Measurements from ENCODE around the gene GVQW3. TPM values are rescaled to one million over a fixed set of nuclear protein-coding genes. Genes with fewer than 3 reads are reported as not detected.
"Not testable (repeated sequence)": the region's sequence is repeated elsewhere in the genome, so short reads cannot be mapped to it uniquely, and the experiment has no call there.

Gene GVQW3
- total RNA-seq, 1 experiment from 2014 or later, result 4.0 TPM

DNA sequence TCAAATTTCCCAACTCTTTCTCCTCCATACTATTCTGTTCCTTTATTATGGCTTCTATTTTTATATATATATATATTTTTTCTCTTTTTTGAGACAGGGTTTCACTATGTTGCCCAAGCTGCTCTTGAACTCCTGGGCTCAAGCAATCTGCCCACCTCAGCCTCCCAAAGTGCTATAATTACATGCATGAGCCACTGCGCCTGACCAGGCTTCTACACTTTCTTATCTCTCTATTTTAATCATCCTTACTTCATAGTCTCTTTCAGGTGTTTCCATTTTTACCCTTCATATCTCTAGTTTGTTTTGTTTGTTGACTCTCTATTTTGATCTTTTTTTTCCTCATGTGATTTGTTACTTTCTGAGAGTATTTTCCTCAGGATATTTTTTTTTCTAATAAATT lies 19.8 kb downstream of the GVQW3 start:
- no peaks in the 10 kb centered on the region for H3K27me3 ChIP-seq (ENCODE audit: control insufficient read depth, insufficient read depth, low read length)
- no peak overlapping the region for H3K4me3 ChIP-seq (ENCODE audit: insufficient read depth, low read depth, low read length)
- DNase-seq, result no peak
- H3K36me3 ChIP-seq (replicated peaks; ENCODE audit: control insufficient read depth, insufficient read depth, low read length), result no peaks in the 10 kb centered on the region

DNA sequence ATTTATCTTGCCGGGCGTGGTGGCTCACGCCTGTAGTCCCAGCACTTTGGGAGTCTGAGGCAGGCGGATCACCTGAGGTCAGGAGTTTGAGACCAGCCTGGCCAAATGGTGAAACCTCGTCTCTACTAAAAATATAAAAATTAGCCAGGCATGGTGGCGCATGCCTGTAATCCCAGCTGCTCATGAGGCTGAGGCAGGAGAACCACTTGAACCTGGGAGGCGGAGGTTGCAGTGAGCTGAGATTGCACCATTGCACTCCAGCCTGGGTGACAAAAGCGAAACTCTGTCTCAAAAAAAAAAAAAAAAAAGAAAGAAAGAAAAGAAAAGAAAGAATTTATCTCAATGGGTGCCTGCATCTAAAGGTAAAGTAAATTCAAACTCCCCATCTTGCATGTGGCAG lies 20.4 kb downstream of the GVQW3 start:
- H3K36me3 ChIP-seq (replicated peaks; ENCODE audit: control insufficient read depth, insufficient read depth, low read length); H3K4me3 ChIP-seq (ENCODE audit: insufficient read depth, low read depth, low read length); DNase-seq; H3K27me3 ChIP-seq (ENCODE audit: control insufficient read depth, insufficient read depth, low read length): not testable (repeated sequence)

DNA sequence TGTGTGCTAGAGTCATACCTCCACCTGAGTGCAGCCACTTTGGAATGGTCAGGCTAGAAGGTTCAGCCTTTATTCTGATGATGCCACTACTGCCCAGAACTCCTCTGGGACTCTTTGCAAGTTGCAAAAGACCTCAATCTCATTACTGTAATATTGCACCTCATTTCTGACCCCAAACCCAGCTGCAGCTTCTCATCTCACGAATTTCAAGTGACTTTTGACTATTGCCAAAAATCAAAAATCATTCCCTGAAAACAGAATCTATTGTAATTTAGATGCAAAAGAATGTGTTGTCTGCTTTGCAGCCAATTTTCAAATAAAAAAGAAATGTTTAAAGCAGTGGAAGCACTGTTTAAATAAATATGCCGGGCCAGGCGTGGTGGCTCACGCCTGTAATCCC lies 25.2 kb downstream of the GVQW3 start:
- DNase-seq, result no peak
- H3K4me3 ChIP-seq (ENCODE audit: insufficient read depth, low read depth, low read length), result no peak overlapping the region
- H3K36me3 ChIP-seq (replicated peaks; ENCODE audit: control insufficient read depth, insufficient read depth, low read length), result no peaks in the 10 kb centered on the region
- H3K27me3 ChIP-seq (ENCODE audit: control insufficient read depth, insufficient read depth, low read length), result no peaks in the 10 kb centered on the region

DNA sequence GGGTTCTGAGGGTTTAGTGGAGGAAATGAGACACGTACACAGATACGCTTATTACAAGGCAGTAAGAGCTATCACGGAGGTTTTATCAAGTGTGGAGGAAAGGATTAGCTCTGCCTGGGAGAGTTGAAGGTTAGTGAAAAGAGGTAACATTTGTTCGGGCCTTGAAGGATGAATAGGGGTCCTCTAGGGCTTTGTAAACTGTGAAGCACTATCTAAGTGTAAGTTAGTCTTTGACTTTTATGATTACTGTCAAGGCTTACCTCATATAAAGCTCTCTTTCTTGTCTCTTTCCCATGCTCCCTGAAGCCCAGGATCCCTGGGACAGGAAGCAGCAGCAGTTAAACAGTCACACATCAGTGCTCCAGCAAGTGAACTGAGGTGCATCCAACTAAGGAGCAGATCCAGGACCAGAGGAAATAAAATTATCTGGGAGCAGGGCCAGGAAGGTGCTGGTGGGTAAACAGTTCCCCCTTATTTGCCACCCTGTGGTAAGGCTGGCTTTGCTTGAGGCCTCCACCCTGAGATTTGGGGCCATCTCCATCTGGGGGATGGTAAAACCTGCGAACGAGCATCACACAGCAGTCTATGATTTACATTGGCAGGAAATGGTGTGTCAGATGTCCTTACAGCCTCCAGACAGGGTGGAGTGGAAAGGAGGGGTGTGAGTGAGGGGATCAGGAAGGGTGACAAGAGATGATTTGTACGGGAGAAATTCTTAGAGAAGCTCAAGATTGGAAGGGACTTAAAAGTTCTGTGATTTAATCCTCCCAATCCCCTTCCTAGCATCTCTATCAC lies 27.2 kb downstream of the GVQW3 start:
- no peaks in the 10 kb centered on the region for H3K36me3 ChIP-seq (replicated peaks; ENCODE audit: control insufficient read depth, insufficient read depth, low read length)
- DNase-seq, result no peak
- H3K4me3 ChIP-seq (ENCODE audit: insufficient read depth, low read depth, low read length), result no peak overlapping the region
- no peaks in the 10 kb centered on the region for H3K27me3 ChIP-seq (ENCODE audit: control insufficient read depth, insufficient read depth, low read length)

DNA sequence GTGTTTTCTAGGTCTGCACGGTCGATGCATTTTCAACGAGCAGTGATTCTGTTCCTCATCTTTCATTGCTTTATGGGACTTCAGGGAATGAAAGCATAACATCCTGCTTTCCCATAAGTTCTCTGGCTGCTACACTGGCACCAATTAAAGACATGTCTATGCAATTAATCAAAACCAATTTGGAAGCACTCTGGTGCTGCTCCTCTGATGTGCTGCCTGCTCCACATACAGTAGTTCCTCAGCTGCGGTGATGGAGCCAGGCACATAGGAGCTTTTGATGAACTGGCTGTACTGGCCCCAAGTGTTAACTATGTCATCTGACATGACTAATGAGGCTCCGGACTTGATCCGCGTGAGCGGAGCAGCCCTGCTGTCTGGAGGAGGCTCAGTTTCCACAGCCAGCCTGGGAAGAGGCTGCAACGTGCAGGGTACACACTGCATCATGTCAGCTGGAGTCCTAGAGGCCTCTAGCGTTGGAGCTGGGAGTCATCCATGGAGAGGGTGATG lies 29.8 kb downstream of the GVQW3 start:
- Histone ChIP-seq H3K4me3 (ENCODE audit: insufficient read depth, low read depth, low read length) (no peak overlapping the region), H3K27me3 (ENCODE audit: control insufficient read depth, insufficient read depth, low read length) (no peaks in the 10 kb centered on the region), H3K36me3 (replicated peaks; ENCODE audit: control insufficient read depth, insufficient read depth, low read length) (no peaks in the 10 kb centered on the region)
- DNase-seq, result no peak

DNA sequence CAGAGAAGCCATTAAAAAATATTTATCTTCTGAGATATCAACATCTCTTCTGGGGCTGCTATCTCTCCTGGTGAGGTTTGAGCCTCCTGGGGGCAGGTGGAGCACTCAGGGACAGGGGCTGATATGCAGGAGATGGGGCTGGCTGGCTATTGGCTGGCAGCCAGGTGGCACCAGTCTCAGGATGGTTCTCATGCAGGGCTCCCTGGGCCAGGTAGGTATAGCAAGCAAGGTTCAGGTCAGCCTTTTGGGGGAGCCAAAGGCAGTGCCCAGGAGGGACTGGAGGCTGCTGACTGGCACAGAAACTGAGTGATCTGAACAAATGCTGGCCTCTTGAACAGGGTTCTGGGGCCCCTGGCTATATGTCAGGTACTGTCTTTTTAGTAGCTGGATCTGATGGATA lies 34.0 kb downstream of the GVQW3 start:
- Histone ChIP-seq H3K4me3 (ENCODE audit: insufficient read depth, low read depth, low read length) (no peak overlapping the region), H3K36me3 (replicated peaks; ENCODE audit: control insufficient read depth, insufficient read depth, low read length) (no peaks in the 10 kb centered on the region), H3K27me3 (ENCODE audit: control insufficient read depth, insufficient read depth, low read length) (no peaks in the 10 kb centered on the region)
- peak; percentile 64 for DNase-seq

DNA sequence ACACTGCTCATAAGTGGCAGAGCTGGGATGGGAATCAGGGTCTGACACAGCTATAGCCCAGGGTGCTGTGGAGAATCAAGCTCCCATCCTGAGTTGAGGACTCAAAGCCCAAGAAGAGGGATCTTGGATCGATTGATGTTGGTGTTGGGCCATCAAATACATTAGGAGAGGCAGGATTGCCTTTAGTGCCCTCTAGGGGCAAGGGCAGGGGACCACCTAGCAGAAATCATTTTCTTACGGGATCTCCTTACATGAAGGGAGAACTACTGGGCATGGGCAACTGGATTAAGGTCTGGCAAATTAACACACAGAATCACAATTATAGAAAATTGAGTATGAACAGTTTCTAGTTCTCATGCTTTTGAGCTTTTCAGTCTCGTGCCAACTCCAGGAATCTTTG lies 38.8 kb downstream of the GVQW3 start:
- no peaks in the 10 kb centered on the region for H3K36me3 ChIP-seq (replicated peaks; ENCODE audit: control insufficient read depth, insufficient read depth, low read length)
- H3K27me3 ChIP-seq (ENCODE audit: control insufficient read depth, insufficient read depth, low read length), result no peaks in the 10 kb centered on the region
- H3K4me3 ChIP-seq (ENCODE audit: insufficient read depth, low read depth, low read length), result no peak overlapping the region
- DNase-seq, result peak; percentile 70

DNA sequence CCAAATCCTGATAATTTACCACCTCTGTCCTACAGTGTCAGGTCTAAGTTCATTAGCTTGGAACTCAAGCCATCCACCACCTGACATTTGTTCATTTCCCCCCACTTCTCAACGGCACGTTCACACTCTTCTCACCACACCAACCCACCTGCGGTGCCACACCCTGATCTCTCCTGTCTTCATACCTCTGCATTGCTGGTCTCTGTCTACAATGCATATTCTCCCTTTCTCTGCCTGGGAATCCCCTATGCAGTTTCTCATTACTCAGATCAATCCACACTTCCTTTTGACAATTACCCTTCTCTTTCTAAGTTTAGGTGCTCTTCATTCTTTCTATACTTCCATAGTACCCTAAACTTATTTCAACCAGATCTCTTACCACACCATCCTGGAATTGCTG lies 43.3 kb downstream of the GVQW3 start:
- DNase-seq, result no peak
- H3K36me3 ChIP-seq (replicated peaks; ENCODE audit: control insufficient read depth, insufficient read depth, low read length), result no peaks in the 10 kb centered on the region

DNA sequence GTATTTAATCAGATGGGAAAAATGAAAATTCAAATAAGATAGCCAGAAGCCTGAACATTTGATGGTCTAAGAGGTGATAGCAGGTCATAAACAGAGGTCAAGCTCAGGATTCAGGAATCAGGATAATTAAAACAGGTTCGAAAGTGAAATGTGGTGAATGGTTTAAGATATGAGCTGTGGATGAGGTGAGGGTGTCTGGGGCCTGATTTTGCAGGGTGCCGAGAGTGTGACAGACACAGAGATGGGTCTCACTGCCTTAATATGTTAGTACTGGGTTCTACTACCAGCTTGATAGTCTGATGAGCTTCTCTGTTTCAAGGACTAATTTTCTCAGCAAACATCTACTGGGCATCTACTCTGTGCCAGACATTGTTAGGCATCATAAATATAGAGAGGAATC lies 43.8 kb downstream of the GVQW3 start:
- Histone ChIP-seq H3K36me3 (replicated peaks; ENCODE audit: control insufficient read depth, insufficient read depth, low read length) (no peaks in the 10 kb centered on the region), H3K4me3 (ENCODE audit: insufficient read depth, low read depth, low read length) (no peak overlapping the region), H3K27me3 (ENCODE audit: control insufficient read depth, insufficient read depth, low read length) (no peaks in the 10 kb centered on the region)
- DNase-seq, result no peak

More for the DNA sequence above, 43.3 kb downstream of the GVQW3 start:
- H3K27me3 ChIP-seq (ENCODE audit: control insufficient read depth, insufficient read depth, low read length), result no peaks in the 10 kb centered on the region
- H3K4me3 ChIP-seq (ENCODE audit: insufficient read depth, low read depth, low read length), result no peak overlapping the region

DNA sequence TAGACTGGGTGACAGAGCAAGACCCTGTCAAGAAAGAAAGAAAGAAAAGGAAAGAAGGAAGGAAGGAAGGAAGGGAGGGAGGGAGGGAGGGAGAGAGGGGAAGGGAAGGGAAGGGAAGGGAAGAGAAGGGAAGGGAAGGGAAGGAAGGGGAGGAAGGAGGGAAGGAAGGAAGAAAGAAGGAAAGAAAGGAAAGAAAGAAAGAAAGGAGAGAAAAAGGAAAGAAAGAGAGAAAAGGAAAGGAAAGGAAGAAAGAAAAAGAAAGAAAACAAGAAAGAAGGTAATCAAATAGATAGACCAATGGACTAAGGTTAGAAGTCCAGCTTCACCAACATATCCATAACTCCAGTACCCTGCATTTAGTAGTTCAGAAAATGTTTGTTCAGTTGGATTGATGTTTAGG lies 45.5 kb downstream of the GVQW3 start:
- Histone ChIP-seq H3K4me3 (ENCODE audit: insufficient read depth, low read depth, low read length) (no peak overlapping the region), H3K27me3 (ENCODE audit: control insufficient read depth, insufficient read depth, low read length) (no peaks in the 10 kb centered on the region), H3K36me3 (replicated peaks; ENCODE audit: control insufficient read depth, insufficient read depth, low read length) (no peaks in the 10 kb centered on the region)
- DNase-seq, result no peak

DNA sequence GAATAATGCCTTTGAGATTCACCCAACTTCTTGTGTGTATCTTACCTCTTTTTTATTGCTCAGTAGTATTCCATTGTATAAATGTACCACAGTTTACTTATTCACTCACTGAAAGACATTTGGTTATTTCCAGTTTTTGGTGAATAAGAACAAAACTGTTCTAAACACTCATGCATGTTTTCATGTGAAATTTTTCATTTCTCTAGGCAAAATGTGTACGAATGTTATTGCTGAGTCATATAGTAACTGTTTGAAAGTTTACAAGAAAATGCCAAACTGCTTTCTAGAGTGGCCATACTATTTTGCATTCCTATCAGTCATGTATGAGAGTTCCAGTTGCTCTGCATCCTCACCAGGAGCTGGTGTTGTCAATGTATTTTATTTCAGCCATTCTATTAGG lies 54.9 kb downstream of the GVQW3 start:
- no peak overlapping the region for H3K4me3 ChIP-seq (ENCODE audit: insufficient read depth, low read depth, low read length)
- H3K36me3 ChIP-seq (replicated peaks; ENCODE audit: control insufficient read depth, insufficient read depth, low read length), result no peaks in the 10 kb centered on the region
- no peaks in the 10 kb centered on the region for H3K27me3 ChIP-seq (ENCODE audit: control insufficient read depth, insufficient read depth, low read length)
- DNase-seq, result no peak

DNA sequence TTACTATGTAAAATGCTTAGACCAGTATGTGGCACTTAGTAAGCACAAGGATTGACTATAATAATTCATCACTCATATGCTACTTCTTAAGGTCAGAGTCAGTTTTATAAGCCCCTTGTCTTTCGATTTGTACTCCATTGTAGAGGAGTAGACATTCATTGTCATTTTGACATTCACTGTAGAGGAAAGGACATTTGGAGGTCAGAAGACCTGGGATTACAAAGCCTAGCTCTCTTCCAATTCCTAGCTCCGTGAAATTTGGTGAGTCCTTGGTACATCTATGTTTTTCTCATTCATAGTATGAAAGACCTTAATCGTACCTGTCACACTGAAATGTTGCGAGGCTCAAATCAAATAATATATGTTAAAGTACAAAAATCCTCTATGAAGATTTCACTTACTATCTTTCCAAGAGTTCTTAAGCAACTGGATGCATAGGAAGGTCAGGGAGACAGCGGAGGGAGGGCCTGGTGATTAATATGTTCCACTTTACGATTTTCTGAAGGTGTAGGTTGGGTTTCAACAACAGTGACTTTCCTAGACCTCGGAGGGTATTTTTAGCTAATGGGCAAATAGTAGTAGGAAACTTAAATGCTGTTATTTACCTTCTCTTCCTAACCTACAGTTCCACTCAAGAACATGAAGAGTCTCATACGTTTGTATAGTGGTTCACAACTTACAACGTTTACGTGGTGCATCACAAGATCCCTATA lies 62.3 kb downstream of the GVQW3 start:
- no peaks in the 10 kb centered on the region; the same call in 1 of the 2 replicates for H3K36me3 ChIP-seq (replicated peaks; ENCODE audit: control insufficient read depth, insufficient read depth, low read length)
- peak overlapping the region; percentile 95 for H3K4me3 ChIP-seq (ENCODE audit: insufficient read depth, low read depth, low read length)
- H3K27me3 ChIP-seq (ENCODE audit: control insufficient read depth, insufficient read depth, low read length), result no peaks in the 10 kb centered on the region
- no peak for DNase-seq

DNA sequence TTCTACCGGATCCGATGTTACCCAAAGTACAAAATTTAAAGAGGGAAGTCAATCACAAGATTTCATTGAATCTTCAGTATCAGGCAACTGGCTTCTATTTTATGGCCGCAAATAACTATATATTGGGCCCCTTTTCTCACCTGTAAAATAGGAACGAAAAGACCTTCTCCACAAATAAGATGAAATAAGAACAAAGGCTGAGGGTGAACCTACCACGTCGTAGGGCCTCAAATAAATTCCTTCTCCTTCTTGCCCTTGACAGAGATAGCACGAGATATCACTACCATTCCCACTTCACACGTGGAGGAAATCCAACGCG lies 62.9 kb downstream of the GVQW3 start:
- Histone ChIP-seq H3K27me3 (ENCODE audit: control insufficient read depth, insufficient read depth, low read length) (no peaks in the 10 kb centered on the region), H3K36me3 (replicated peaks; ENCODE audit: control insufficient read depth, insufficient read depth, low read length) (no peaks in the 10 kb centered on the region; the same call in 1 of the 2 replicates), H3K4me3 (ENCODE audit: insufficient read depth, low read depth, low read length) (peak overlapping the region; percentile 95)
- DNase-seq, result no peak

DNA sequence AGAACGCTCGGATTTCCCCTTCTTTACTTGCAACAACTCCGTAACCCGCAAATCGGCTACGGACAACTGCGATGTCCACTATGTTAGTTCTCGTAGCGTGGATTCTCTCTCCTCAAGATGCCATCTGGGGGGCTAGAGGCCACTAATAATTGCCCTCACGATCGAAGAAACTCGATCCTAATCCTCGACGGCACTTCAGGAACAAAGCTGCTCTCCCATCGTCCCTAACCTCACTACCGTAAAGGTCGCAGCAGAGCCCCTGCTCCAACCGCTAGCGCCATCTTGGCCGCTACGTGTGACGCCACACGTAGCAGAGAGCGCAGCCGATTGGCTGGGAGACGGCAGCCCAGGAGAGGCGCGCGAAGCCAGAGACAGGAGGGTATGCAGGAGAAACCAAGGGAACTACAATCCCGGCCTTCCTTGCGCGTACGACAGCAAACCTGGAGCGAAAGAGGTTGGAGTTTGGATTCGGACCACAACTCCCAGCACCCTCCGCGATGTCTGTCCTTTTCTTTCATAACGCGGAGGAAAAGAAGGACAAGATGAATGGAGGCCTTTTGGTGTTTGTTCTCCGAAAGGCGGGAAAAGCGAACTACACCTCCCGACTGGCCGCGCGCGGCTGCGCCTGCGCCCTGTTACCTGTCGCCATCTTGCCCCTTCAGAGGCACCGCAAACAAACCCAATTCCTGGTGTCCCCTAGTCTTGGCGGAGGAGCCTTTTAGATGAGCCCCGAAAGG lies 63.4 kb downstream of the GVQW3 start, which contains the start of gene EMSY:
EMSY (plus strand) TSS at position 635 of the 737 bp plus-strand sequence. CDS start 1,921 bp downstream, outside the sequence.
- Histone ChIP-seq H3K4me3 (ENCODE audit: insufficient read depth, low read depth, low read length) (peak within 1 kb of the TSS; percentile 95), H3K27me3 (ENCODE audit: control insufficient read depth, insufficient read depth, low read length) (no peaks in the 10 kb centered on the region), H3K36me3 (replicated peaks; ENCODE audit: control insufficient read depth, insufficient read depth, low read length) (no peaks in the 10 kb centered on the region; the same call in 1 of the 2 replicates)
- peak; percentile 91 for DNase-seq

All from H7 (cell line).